HG03039 (cell line): ENCODE measurements around the gene COX4I2.
A peak's percentile ranks its signal among the peaks of the same experiment; 100 is the strongest.
"Not testable (repeated sequence)": the region's sequence is repeated elsewhere in the genome, so short reads cannot be mapped to it uniquely, and the experiment has no call there.

ENCODE experiments used
- ATAC-seq: cut with Tn5 transposase; IDR thresholded peaks from one replicate; pipeline ENCODE4 v1.9.1; 2021; ENCODE audit warnings: mild to moderate bottlenecking, moderate library complexity; ENCODE audit not compliant: unreplicated experiment

COX4I2 gene

DNA sequence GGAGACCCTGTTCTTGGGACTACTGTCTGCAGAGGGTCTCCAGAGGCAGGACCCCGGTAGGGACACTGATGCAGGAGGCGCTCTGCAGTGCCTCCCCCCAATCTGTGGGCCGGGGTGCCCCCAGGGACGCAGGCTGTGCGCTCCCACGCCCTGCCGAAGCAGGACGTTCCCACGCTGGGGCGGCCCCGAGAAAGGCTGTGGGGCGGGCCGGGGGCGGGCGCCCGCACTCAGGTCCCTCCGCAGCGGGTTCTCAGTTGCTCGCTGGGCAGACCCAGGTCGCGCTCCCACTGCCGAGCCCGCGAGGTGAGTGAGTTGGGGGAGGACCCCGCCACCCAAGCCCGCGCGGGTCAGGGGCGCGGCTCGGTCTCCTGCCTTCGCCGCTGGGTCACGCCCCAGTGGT, at the start of gene COX4I2:
COX4I2 (plus strand) TSS at position 253 of the 400 bp plus-strand sequence. CDS start 1,106 bp downstream, outside the sequence.
- ATAC-seq, result no peak

DNA sequence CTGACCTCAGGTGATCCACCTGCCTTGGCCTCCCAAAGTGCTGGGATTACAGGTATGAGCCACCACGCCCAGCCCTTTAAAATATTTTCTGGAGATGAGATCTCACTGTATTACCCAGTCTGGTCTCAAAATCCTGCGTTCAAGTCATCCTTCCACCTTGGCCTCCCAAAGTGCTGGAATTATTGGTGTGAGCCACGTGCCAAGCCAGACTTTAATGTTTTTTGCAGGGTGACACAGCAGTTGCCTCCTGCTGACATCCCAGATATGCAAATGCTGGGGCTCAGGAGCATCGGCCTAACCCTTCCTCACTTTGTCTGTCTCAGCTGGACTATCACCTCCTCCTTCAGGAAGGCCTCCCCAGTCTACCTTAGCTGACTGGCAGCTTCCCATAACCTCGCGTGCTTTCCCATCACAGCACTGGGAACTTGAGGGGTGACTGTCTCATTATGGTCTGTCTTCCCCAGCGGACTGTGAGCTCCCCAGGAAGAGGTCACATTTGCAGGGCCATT, 46.9 kb upstream of the COX4I2 start:
- ATAC-seq, result no peak

DNA sequence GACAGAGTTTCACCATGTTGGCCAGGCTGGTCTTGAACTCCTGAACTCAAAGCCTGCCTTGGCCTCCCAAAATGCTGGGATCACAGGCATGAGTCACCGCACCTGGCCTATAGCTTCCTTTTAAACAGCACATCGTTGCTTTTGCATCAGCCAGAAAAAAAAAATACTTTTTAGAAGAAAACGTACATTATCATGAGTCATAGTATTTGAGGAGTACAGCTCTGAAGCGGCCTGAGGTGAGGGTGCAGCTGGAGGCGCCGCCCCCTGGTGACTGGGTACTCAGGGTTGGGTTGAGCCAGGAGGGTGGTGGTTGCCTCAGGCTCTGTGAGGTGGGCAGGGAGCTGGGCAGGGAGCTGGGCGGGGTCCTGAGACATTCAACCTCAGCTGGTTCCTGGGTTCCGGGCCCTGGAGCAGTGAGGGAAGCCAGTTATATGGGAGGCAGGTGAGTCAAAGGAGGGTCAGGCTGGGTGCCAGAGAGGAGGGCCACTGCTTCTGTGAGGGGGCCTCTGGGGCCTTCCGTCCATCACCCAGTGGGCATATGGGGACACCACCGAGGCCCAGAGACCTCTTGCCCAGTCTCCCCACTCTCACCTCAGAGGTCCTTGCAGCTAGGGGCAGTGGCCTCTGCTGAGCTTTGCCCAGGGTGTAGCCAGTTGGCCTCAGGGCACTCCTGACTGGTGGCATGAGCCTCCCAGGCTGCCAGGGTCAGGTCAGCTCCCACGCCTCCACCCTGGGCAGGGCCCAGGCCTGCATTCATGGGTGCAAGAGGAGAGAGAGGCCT, 44.3 kb upstream of the COX4I2 start:
- no peak for ATAC-seq

DNA sequence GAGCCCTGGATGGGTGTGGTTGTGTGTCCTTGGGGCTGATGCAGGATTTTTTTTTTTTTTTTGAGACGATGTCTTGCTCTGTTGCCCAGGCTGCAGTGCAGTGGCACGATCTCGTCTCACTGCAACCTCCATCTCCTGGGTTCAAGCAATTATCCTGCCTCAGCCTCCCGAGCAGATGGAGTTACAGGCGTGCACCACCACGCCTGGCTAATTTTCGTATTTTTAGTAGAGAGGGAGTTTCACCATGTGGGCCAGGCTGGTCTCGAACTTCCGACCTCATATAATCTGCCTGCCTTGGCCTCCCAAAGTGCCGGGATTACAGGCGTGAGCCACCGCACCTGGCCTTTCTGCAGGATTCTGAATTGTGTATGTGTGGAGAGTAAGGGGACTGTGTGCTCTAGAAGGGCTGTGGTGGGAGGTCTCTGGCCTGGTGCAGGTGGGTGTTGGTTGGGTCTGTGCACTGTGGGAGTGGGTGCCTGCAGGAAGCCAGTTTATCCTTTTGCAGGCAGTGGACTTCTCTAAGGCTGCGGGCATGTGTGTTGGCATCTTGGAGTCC, 43.6 kb upstream of the COX4I2 start:
- no peak for ATAC-seq

DNA sequence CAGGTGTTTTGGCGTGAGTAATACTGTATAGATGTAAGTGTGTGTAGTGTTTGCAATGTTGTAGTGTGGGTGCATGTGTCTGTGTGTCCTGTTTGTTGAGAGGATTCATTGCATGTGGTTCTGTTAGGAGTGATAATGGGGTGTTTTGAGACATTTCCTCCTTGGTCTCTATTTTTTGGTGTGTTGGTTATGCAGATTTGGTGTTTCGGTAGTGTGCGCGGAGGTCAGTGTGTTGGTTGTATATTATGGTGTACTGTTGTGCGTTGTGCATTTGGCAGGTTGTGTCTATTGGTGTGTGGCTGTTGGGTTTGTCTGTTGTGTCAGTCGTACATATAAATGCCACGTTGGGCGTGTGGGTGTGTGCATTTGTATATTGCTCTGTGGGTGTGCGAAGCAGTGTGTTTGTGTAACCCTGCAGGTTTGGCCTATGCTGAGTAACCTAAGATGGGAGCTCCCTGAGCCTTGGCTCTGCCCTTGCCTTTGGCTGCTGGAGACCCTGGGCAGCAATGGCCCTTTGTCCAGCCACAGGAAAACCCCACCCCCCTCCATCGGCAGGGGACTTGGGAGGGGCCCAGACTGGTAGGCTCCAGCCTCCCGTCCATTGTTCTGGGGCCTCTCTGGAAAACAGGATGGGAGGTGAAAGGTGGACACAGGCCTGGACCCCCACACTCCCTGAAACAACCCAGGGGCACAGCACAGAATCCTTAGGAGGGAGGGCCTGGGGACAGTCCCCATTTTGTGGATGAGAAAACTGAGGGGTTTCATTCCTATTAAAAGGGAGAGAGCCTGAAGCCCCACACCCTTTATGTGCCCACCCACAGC, 42.9 kb upstream of the COX4I2 start:
- ATAC-seq, result no peak

DNA sequence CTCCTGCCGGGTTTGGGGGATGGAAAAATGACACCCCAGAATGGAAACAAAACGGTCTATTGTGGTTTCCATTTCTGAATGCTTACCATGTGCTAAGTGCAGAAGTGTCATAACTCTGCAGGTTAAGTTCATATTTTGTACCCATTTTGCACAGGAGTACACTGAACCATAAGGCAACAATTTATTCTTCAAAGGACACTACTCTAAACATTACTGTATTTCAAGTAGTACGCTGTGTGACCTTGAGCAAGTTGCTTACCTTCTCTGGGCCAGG, 42.4 kb upstream of the COX4I2 start:
- no peak for ATAC-seq

DNA sequence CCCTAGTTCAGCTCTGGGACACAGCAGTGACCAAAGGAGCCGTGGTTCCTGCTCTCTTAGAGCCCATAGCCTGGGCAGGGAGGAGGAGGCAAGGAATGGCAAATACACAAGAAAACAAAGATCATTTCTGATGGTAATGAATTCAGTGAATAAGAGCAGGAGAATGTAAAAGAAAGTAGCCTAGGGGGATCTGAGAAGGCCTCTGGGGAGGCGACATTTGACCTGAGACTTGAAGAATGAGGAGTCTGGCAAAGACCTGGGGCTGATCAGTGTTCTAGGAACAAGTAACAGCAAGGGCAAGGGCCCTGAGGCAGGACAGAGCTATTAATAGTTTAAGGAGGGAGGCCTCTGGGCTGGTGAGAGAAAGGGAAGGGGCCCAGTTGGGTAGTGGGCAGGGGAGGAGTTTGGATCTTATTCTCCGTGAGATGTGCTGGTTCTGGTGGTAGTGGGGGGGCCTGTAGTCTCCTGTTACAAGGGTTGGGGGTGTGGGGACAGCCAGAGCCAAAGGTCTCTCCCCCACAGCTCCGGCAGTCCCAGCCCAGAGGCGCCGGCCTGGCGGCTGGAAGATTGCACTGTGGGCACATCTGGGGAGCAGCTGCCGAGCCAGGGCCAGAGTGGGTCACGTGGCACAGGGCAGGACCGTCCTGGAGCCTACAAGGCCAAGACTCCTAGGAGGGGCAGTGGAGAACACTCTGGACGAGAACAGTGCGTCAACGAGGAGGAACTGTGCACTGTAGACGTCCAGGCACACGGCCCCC, 41.9 kb upstream of the COX4I2 start:
- no peak for ATAC-seq

DNA sequence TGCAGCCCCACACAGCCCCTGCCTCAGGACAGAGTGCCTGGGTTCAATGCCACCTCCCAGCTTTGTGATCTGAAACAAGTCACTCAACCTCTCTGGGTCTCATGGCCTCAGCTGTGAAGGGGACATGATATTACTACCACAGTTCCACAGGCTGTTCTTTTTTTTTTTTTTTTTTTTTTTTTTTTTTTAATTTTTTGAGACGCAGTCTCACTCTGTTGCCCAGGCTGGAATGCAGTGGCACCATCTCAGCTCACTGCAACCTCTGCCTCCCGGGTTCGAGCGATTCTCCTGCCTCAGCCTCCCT, 41.3 kb upstream of the COX4I2 start:
- not testable (repeated sequence) for ATAC-seq

DNA sequence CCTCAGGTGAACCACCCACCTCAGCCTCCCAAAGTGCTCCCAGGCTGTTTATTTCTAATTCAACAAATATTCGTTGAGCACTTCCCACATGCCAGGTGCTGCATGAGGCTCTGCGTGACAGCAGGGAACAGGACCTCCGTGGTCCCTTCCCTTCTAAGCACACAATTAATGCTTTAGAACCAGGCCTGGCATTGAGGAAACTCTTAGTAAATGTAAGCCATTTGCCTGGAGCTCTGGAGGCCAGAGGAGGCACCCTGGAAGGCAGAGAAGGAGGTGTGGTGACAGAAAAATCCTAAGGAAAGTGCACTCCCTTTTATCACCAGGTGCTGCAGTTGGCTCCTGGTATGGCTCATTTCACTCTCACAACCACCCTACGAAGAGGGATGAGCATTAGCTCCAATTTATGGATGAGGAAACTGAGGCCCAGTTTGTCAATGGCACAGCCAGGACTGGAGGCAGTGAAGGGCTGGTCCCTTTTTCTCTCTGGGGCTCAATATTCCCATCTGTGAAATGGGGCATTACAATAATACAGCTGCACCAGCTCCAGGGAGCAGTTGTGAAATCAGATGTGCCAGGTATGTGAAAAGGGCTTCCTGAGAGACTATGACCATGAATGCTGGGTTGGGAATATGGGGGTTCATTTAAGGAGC, 40.8 kb upstream of the COX4I2 start:
- ATAC-seq, result no peak

DNA sequence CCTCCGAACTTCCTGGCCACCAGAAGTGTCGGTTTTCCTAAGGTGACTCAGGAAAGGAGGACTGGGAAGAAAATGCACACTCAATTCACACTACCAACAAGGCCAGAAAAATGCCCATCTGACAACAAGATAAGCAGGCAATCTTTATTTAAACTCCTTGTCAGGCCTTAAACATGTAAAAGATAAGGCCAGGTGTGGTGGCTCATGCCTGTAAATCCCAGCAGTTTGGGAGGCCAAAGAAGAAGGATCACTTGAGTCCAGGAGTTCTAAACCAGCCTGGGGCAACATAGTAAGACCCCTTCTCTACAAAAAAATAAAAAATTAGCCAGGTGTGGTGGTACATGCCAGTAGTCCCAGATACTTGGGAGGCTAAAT, 40.2 kb upstream of the COX4I2 start:
- ATAC-seq, result no peak

DNA sequence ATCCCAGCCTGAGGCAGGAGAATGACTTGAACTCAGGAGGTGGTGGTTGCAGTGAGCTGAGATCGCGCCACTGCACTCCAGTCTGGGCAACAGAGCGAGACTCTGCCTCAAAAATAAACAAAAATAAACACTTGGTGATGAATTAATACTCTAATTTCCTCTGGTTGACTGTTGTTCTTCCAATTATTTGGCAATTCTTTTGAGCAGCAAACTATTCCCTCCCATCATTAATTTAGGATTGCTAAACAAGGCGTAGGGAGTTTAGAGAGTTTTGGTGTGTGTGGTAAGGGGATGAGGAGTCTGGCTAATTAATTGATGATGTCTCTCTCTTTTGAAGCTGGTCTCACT, 35.3 kb upstream of the COX4I2 start:
- no peak for ATAC-seq

DNA sequence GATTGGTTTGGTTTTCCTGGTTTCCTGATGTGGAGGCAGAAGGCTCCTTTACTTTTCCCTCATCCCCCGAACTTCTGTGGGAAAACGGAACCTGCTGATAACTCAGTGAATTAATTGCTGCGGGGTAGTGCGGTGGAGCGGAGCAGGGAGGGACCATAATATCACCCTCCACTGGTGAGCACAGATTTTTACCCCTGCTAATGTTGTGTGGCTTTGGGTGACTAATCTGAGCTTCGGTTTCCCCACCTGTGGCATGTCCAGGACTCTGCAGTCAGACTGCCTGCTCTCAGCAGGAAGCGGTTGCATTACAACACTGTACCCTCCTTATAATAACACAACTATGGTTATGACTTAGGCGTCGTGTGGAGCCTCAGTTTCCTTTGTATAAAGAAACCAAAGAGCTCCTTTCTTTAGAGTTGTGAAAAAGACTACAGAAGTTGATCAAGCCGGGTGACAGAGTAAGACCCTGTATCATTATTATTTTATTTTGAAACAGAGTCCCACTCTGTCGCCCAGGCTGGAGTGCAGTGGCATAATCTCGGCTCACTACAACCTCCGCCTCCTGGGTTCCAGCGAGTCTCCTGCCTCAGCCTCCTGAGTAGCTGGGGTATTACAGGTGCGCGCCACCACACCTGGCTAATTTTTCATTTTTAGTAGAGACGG, 34.8 kb upstream of the COX4I2 start:
- ATAC-seq, result peak; percentile 50

DNA sequence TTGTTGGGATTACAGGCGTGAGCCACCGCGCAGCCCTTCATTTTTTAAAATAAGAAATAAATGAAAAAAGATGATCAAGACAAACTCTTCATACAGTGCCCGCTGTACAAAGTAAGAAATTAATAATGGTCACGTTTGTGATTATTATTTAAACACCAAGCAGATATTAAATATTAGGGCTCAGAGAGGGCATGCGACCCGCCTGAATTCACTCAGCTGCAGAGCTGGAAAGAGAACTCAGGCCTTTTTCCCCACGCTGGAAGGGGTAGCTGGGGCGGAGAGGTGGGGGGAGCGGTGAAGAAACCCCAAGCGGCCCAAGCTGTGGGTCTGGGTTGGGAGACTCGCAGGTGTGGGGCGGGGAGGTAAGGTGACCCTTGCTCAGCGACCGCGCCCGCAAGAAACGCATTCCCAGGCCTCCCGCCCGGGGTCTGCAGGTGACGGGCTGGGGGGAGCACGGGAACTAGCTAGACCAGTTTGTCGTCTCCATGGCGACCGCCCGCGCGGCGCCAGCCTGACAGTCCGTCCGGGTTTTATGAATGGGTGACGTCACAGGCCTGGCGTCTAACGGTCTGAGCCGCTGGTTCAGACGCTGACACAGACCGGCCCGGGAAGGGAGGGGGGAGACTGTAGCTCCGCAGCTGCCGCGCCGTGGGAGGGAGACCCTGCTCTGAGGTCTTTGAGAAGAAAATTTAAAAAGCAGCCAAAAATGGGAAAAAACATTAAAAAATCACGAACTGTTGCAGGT, 33.7 kb upstream of the COX4I2 start:
- ATAC-seq, result peak; percentile 41

DNA sequence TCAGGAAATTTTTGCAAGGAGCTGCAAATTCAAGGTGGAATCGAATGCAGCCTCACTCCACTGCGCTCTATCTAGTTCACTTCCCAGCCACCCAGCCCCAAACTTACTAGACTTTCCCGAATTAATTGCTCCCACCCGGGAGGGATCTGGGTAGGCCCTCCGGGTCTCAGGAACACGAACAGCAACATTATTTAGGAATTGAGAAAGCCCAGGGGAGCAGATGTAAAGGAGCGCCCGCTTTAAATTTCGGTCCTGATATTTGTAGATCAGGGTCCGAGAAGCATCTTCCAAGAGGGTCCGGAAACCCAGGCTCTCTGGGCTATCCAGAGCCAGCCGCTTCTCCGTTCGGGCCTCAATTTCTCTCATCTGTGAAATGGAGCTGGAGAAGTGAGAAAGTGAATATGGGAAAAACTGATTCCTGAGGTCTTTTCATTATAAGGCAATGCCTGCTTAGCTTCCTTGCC, 33.1 kb upstream of the COX4I2 start:
- no peak for ATAC-seq

DNA sequence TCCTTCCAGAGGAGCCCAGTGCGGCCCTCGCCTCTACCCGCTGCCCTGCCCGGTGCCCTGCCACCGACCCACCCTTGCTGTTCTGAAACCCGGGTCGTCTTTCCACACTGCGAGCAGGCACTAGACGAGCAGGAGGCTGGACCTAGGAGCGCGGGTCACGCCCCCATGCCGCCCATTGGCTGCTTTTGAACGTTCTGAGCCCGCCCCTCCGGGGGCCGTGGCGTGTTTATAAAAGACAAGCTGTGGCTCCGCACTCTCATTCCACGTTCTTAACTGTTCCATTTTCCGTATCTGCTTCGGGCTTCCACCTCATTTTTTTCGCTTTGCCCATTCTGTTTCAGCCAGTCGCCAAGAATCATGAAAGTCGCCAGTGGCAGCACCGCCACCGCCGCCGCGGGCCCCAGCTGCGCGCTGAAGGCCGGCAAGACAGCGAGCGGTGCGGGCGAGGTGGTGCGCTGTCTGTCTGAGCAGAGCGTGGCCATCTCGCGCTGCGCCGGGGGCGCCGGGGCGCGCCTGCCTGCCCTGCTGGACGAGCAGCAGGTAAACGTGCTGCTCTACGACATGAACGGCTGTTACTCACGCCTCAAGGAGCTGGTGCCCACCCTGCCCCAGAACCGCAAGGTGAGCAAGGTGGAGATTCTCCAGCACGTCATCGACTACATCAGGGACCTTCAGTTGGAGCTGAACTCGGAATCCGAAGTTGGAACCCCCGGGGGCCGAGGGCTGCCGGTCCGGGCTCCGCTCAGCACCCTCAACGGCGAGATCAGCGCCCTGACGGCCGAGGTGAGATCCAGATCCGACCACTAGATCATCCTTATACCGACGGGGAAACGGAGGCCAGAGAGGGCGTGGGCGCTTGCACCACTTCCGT, 32.4 kb upstream of the COX4I2 start, which contains the start of gene ID1:
ID1 (plus strand) TSS at position 259 of the 871 bp plus-strand sequence; CDS start at position 358, 99 bp downstream.
- peak; percentile 83 for ATAC-seq

DNA sequence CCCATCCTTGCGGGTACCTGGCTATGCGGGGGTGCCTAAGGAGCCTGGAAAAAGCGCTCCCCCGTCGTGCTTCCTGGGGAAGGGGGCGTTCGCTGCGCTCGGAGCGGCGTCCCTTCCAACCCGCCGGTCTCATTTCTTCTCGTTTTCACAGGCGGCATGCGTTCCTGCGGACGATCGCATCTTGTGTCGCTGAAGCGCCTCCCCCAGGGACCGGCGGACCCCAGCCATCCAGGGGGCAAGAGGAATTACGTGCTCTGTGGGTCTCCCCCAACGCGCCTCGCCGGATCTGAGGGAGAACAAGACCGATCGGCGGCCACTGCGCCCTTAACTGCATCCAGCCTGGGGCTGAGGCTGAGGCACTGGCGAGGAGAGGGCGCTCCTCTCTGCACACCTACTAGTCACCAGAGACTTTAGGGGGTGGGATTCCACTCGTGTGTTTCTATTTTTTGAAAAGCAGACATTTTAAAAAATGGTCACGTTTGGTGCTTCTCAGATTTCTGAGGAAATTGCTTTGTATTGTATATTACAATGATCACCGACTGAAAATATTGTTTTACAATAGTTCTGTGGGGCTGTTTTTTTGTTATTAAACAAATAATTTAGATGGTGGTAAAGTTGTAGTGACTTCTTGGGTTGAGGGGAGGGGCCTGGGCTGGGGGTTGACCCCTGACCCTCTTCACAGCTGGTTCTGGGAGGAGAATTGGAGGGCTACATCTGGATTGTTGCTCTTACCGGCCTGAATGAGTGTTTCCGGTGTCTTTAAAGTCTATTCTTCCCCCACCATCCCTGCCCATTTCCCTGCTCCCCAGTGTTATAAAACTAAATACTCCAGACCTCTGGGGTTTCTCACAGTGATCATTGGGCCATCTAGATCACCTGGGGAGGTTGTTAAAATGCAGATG, 31.6 kb upstream of the COX4I2 start:
- no peak for ATAC-seq

DNA sequence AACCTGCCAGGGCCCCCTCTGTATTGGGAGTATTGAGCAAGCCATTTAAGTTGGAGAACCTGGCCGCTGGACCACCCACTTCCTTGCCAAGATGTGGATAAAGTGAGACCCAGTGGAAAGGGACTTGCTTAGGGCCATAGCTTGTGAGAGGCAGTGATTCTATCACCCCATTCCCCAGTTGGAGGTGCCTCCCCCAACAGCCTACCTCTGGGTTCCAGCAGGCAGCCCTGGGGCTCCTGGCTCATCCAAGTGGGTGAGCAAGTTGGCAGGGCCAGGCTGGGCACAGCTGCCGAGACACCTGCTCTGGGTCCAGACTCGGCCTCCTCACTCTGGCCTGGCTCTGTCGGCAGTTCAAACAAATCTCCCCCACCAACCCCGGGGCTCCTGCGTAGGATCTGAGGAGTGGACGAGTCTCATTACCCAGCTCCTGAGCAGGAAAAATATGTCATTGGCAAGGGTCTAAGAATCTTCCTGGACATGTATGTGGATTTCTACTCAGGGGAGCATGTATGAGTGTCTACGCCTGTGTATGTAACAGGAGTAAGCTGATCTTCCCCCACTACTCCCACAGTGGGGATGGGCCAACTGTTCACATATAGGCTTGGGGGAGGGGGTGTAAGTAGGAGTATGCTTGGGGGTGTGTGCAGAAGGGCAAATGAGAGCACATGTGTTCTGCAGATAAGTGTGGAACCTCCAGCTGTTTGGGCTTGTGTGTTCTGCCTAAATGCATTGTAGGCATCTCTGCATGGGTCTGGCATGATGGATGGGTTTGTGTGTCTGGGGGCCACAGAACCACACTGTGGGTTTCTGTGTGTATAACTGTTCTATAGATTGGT, 30.7 kb upstream of the COX4I2 start:
- no peak for ATAC-seq
